ES-I3 (cell line): ENCODE results near the gene CASP8.
A peak's percentile ranks its signal among the peaks of the same experiment; 100 is the strongest.

Experiments used
- H3K36me3 ChIP-seq: 2 replicates; pipeline ENCODE4 v1.6.1; 2013; ENCODE audit warnings: mild to moderate bottlenecking, low read length, control low read depth, moderate library complexity; ENCODE audit not compliant: insufficient read depth
- H3K4me1 ChIP-seq: 2 replicates; pipeline ENCODE4 v1.6.1; 2013; ENCODE audit warnings: mild to moderate bottlenecking, control low read depth, low read length; ENCODE audit not compliant: insufficient read depth
- H3K9ac ChIP-seq: 2 replicates; pipeline ENCODE4 v1.6.1; 2013; ENCODE audit warnings: low read depth, mild to moderate bottlenecking, low read length, moderate library complexity
- H3K9me3 ChIP-seq: 2 replicates; pipeline ENCODE4 v1.6.1; 2013; ENCODE audit warnings: mild to moderate bottlenecking, low read length, moderate library complexity; ENCODE audit not compliant: control insufficient read depth, insufficient read depth

Gene CASP8

GRCh38 chr2:201255408-201256033 lies 4.8 kb upstream of the CASP8 start:
- H3K9ac ChIP-seq: no peak overlapping the region
- H3K4me1 ChIP-seq: peaks cover 17% of the 10 kb centered on the region
- no peaks in the 10 kb centered on the region for H3K9me3 ChIP-seq
- H3K36me3 ChIP-seq: no peaks in the 10 kb centered on the region; the same call in 1 of the 2 replicates

- H3K9me3 ChIP-seq: no peaks in the 10 kb centered on the region
- no peaks in the 10 kb centered on the region; the same call in 1 of the 2 replicates for H3K36me3 ChIP-seq
- no peak overlapping the region for H3K9ac ChIP-seq
- peaks cover 21% of the 10 kb centered on the region for H3K4me1 ChIP-seq
Observed at GRCh38 chr2:201256082-201256481, 4.3 kb upstream of the CASP8 start.

GRCh38 chr2:201257381-201257955 lies 2.9 kb upstream of the CASP8 start:
- Histone ChIP-seq H3K9me3 (no peaks in the 10 kb centered on the region), H3K36me3 (no peaks in the 10 kb centered on the region; the same call in 1 of the 2 replicates), H3K4me1 (peaks cover 21% of the 10 kb centered on the region), H3K9ac (peak overlapping the region; percentile 53)

GRCh38 chr2:201257956-201258665 lies 2.2 kb upstream of the CASP8 start:
- Histone ChIP-seq H3K4me1 (peaks cover 24% of the 10 kb centered on the region), H3K9me3 (no peaks in the 10 kb centered on the region), H3K36me3 (no peaks in the 10 kb centered on the region; the same call in 1 of the 2 replicates), H3K9ac (peak overlapping the region; percentile 53)

- Histone ChIP-seq H3K9me3 (no peaks in the 10 kb centered on the region), H3K36me3 (no peaks in the 10 kb centered on the region; the same call in 1 of the 2 replicates), H3K4me1 (peaks cover 24% of the 10 kb centered on the region), H3K9ac (peak overlapping the region; percentile 53)
Observed at GRCh38 chr2:201258666-201259615, 1.4 kb upstream of the CASP8 start.

- Histone ChIP-seq H3K4me1 (peaks cover 15% of the 10 kb centered on the region), H3K9ac (no peak overlapping the region), H3K9me3 (no peaks in the 10 kb centered on the region), H3K36me3 (no peaks in the 10 kb centered on the region; the same call in 1 of the 2 replicates)
Observed at GRCh38 chr2:201261471-201261870, 1.1 kb downstream of the CASP8 start.

GRCh38 chr2:201261906-201262305 lies 1.6 kb downstream of the CASP8 start:
- no peak overlapping the region for H3K9ac ChIP-seq
- no peaks in the 10 kb centered on the region; the same call in 1 of the 2 replicates for H3K36me3 ChIP-seq
- H3K9me3 ChIP-seq: no peaks in the 10 kb centered on the region
- H3K4me1 ChIP-seq: peaks cover 15% of the 10 kb centered on the region

- peaks cover 15% of the 10 kb centered on the region for H3K4me1 ChIP-seq
- no peaks in the 10 kb centered on the region; the same call in 1 of the 2 replicates for H3K36me3 ChIP-seq
- H3K9ac ChIP-seq: no peak overlapping the region
- H3K9me3 ChIP-seq: no peaks in the 10 kb centered on the region
Observed at GRCh38 chr2:201262718-201263117, 2.4 kb downstream of the CASP8 start.

- H3K9me3 ChIP-seq: no peaks in the 10 kb centered on the region
- H3K36me3 ChIP-seq: no peaks in the 10 kb centered on the region; the same call in 1 of the 2 replicates
- peaks cover 14% of the 10 kb centered on the region for H3K4me1 ChIP-seq
- no peak overlapping the region for H3K9ac ChIP-seq
Observed at GRCh38 chr2:201263779-201264178, 3.4 kb downstream of the CASP8 start.

- peaks cover 12% of the 10 kb centered on the region for H3K4me1 ChIP-seq
- H3K36me3 ChIP-seq: no peaks in the 10 kb centered on the region; the same call in 1 of the 2 replicates
- no peak overlapping the region for H3K9ac ChIP-seq
- no peaks in the 10 kb centered on the region for H3K9me3 ChIP-seq
Observed at GRCh38 chr2:201264472-201265173, 4.3 kb downstream of the CASP8 start.

- no peaks in the 10 kb centered on the region for H3K36me3 ChIP-seq
Observed at GRCh38 chr2:201266629-201267028, 6.3 kb downstream of the CASP8 start.

GRCh38 chr2:201267278-201268030 lies 7.1 kb downstream of the CASP8 start:
- Histone ChIP-seq H3K4me1 (0 out of 2 replicates have a peak, but pooled peaks cover 3% of the 10 kb centered on the region), H3K9me3 (no peaks in the 10 kb centered on the region), H3K9ac (no peak overlapping the region), H3K36me3 (no peaks in the 10 kb centered on the region; the same call in 1 of the 2 replicates)

More at GRCh38 chr2:201266629-201267028, 6.3 kb downstream of the CASP8 start:
- no peak overlapping the region for H3K9ac ChIP-seq
- peaks cover 3% of the 10 kb centered on the region; the same call in 1 of the 2 replicates for H3K4me1 ChIP-seq
- no peaks in the 10 kb centered on the region for H3K9me3 ChIP-seq

GRCh38 chr2:201269764-201270163 lies 9.4 kb downstream of the CASP8 start:
- Histone ChIP-seq H3K9ac (no peak overlapping the region), H3K36me3 (no peaks in the 10 kb centered on the region; the same call in 1 of the 2 replicates), H3K9me3 (no peaks in the 10 kb centered on the region), H3K4me1 (no peaks in the 10 kb centered on the region)
